HepG2 (cell line): ENCODE results near the gene ELFN1.

ENCODE experiments used
- MAFK ChIP-seq, 2 experiments: IDR thresholded peaks in 1 of 2; conservative IDR thresholded peaks in 1 of 2; 2 replicates each; pipeline ENCODE4 v1.6.1; 2011; ENCODE audit warnings: improper control_type of control experiment in 2 of 2, low read length in 2 of 2
- ZNF3 ChIP-seq: IDR thresholded peaks from 2 replicates; pipeline ENCODE4 v1.7.0; 2017; ENCODE audit warnings: inconsistent platforms
- ZNF317 ChIP-seq: sonication (generic); formaldehyde crosslinking; IDR thresholded peaks from 2 replicates; pipeline ENCODE4 v1.5.0; 2020; ENCODE audit warnings: mild to moderate bottlenecking, missing genetic modification reagents

DNA sequence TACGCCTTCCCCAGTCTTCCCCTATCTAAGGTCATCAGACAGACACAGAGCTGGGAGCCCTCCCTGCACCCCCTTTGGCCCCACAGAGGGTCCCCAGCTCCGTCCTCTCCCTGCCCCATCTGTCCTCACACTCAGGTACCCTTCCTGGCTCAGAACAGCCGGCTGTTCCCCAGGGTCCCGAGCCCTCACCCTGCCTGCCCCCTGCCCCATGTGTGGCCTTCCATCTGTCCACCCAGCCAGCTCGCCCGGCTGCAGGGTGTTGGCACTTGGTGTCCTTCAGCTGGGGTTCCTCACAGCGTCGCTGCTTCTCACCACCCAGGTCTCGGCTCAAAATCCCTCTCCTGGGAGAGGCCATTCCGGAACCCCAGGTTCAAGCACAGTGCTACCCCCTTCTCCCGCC is 28.9 kb upstream of the ELFN1 start:
- TF ChIP-seq MAFK (conservative IDR thresholded peaks at IDR 0.05 in 1 of 2, IDR thresholded peaks at IDR 0.05 in 1 of 2; ENCODE audit: low read length in 2 of 2), result no peak
- TF ChIP-seq ZNF3 (CRISPR knock-in tag), result no peak
- no peak for TF ChIP-seq ZNF317 (CRISPR knock-in tag)
